WTC11 (cell line): ENCODE results near the gene GNAO1. TPM values are rescaled to one million over a fixed set of nuclear protein-coding genes. Genes with fewer than 3 reads are reported as not detected.

ENCODE experiments used
- ATAC-seq: fragments of 200-7000 bp; cut with Tn5 transposase; 2 replicates; pipeline ENCODE4 v1.10.0; 2021; ENCODE audit warnings: mild to moderate bottlenecking, moderate library complexity
- CTCF ChIA-PET: fragments of 300-600 bp; sonication (Branson Sonifier 250); formaldehyde crosslinking; loops from one replicate; lab custom pipeline; 2021; ENCODE audit warnings: antibody characterized with exemption; lab: Charles Lee
- POLR2A ChIA-PET: fragments of 350-600 bp; sonication (Branson Sonifier 250); formaldehyde crosslinking; loops from one replicate; lab custom pipeline; 2021; ENCODE audit warnings: antibody characterized with exemption; lab: Charles Lee
- DNase-seq: peaks from one replicate; pipeline ENCODE4 v3.0.0; 2021; ENCODE audit warnings: low spot score
- H3K27ac Mint-ChIP-seq: 2 replicates; pipeline ENCODE4 v1.8.0; 2021; ENCODE audit warnings: mixed read lengths
- H3K27me3 Mint-ChIP-seq: 2 replicates; pipeline ENCODE4 v1.8.0; 2021; ENCODE audit warnings: low read depth, mild to moderate bottlenecking, moderate library complexity, mixed read lengths
- H3K36me3 Mint-ChIP-seq: 2 replicates; pipeline ENCODE4 v1.8.0; 2021; ENCODE audit warnings: mixed read lengths
- H3K4me1 Mint-ChIP-seq: 2 replicates; pipeline ENCODE4 v1.8.0; 2022; ENCODE audit warnings: mixed read lengths
- H3K4me3 Mint-ChIP-seq: 2 replicates; pipeline ENCODE4 v1.8.0; 2021; ENCODE audit warnings: mild to moderate bottlenecking, moderate library complexity, mixed read lengths
- H3K9me3 Mint-ChIP-seq: 2 replicates; pipeline ENCODE4 v1.8.0; 2021; ENCODE audit warnings: mixed read lengths
- NFATC4 ChIP-seq: fragments of 250-450 bp; sonication (Bioruptor Pico); IDR thresholded peaks from 2 replicates; pipeline ENCODE4 v1.9.0; 2021; ENCODE audit warnings: mild to moderate bottlenecking
- NFYB ChIP-seq: sonication (generic); formaldehyde crosslinking; conservative IDR thresholded peaks from 2 replicates; pipeline ENCODE4 v1.8.0; 2022; ENCODE audit warnings: low read depth, missing genetic modification reagents
- PRRX2 ChIP-seq: fragments of 250-450 bp; sonication (Bioruptor Pico); IDR thresholded peaks from 2 replicates; pipeline ENCODE4 v1.8.0; 2021; ENCODE audit warnings: mild to moderate bottlenecking
- SMAD3 ChIP-seq: sonication (generic); formaldehyde crosslinking; IDR thresholded peaks from 2 replicates; pipeline ENCODE4 v1.8.0; 2022; ENCODE audit warnings: missing genetic modification reagents, mild to moderate bottlenecking, borderline replicate concordance
- TCF7 ChIP-seq: sonication (generic); formaldehyde crosslinking; IDR thresholded peaks from 2 replicates; pipeline ENCODE4 v1.8.0; 2022; ENCODE audit warnings: mild to moderate bottlenecking, low read depth, missing genetic modification reagents, moderate library complexity
- ZNF219 ChIP-seq: sonication (generic); formaldehyde crosslinking; IDR thresholded peaks from 2 replicates; pipeline ENCODE4 v1.8.0; 2023; ENCODE audit warnings: missing genetic modification reagents, mild to moderate bottlenecking, borderline replicate concordance
- total RNA-seq: library from RNA; stranded (reverse); gene quantifications from 3 replicates; pipeline ENCODE4 v1.2.3, GENCODE V29; 2021
- TF ChIP-seq, protein P1 (sequence below): sonication (generic); formaldehyde crosslinking; IDR thresholded peaks from 2 replicates; pipeline ENCODE4 v1.8.1; 2022; ENCODE audit warnings: low read depth, mild to moderate bottlenecking, moderate library complexity, missing genetic modification reagents, borderline replicate concordance
- TF ChIP-seq, protein P2 (sequence below): sonication (generic); formaldehyde crosslinking; conservative IDR thresholded peaks from 2 replicates; pipeline ENCODE4 v1.8.1; 2023; ENCODE audit warnings: mild to moderate bottlenecking, low read depth, missing genetic modification reagents, moderate library complexity
- TF ChIP-seq, protein P3 (sequence below): sonication (generic); formaldehyde crosslinking; IDR thresholded peaks from 2 replicates; pipeline ENCODE4 v1.8.0; 2023; ENCODE audit warnings: missing genetic modification reagents, mild to moderate bottlenecking, borderline replicate concordance
- TF ChIP-seq, protein P4 (sequence below): fragments of 200-600 bp; IDR thresholded peaks from 2 replicates; pipeline ENCODE4 v1.8.0; 2022; ENCODE audit warnings: antibody characterized with exemption
- TF ChIP-seq, protein P5 (sequence below): sonication (generic); formaldehyde crosslinking; IDR thresholded peaks from 2 replicates; pipeline ENCODE4 v1.8.0; 2022; ENCODE audit warnings: mild to moderate bottlenecking, missing genetic modification reagents

The GNAO1 gene
- total RNA-seq, 1 experiment from 2014 or later: 30.6 TPM

DNA sequence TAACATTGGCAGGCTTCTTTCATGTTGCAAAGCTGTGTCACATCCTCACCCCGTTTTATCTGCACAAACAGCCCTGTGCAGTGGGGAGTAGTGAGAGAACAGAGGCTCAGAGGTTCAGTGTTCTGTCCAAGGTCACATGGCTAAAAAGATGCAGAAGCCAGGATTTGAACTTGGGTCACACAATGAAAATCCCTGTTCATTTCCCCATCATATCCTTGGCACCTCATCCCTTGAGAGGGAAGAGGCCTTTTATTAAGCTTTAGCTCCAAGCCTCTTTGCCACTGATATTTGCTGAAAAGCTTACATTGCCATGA is 127.5 kb downstream of the GNAO1 start (continued):
- TF ChIP-seq, protein P1, sequence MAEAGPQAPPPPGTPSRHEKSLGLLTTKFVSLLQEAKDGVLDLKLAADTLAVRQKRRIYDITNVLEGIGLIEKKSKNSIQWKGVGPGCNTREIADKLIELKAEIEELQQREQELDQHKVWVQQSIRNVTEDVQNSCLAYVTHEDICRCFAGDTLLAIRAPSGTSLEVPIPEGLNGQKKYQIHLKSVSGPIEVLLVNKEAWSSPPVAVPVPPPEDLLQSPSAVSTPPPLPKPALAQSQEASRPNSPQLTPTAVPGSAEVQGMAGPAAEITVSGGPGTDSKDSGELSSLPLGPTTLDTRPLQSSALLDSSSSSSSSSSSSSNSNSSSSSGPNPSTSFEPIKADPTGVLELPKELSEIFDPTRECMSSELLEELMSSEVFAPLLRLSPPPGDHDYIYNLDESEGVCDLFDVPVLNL (CRISPR knock-in tag): no peak
- TF ChIP-seq ZNF219 (CRISPR knock-in tag) (no peak), NFYB (no peak), PRRX2 (no peak), NFATC4 (CRISPR knock-in tag) (no peak), SMAD3 (CRISPR knock-in tag) (no peak)
- TF ChIP-seq, protein P2, sequence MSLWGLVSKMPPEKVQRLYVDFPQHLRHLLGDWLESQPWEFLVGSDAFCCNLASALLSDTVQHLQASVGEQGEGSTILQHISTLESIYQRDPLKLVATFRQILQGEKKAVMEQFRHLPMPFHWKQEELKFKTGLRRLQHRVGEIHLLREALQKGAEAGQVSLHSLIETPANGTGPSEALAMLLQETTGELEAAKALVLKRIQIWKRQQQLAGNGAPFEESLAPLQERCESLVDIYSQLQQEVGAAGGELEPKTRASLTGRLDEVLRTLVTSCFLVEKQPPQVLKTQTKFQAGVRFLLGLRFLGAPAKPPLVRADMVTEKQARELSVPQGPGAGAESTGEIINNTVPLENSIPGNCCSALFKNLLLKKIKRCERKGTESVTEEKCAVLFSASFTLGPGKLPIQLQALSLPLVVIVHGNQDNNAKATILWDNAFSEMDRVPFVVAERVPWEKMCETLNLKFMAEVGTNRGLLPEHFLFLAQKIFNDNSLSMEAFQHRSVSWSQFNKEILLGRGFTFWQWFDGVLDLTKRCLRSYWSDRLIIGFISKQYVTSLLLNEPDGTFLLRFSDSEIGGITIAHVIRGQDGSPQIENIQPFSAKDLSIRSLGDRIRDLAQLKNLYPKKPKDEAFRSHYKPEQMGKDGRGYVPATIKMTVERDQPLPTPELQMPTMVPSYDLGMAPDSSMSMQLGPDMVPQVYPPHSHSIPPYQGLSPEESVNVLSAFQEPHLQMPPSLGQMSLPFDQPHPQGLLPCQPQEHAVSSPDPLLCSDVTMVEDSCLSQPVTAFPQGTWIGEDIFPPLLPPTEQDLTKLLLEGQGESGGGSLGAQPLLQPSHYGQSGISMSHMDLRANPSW: no peak
- TF ChIP-seq, protein P3, sequence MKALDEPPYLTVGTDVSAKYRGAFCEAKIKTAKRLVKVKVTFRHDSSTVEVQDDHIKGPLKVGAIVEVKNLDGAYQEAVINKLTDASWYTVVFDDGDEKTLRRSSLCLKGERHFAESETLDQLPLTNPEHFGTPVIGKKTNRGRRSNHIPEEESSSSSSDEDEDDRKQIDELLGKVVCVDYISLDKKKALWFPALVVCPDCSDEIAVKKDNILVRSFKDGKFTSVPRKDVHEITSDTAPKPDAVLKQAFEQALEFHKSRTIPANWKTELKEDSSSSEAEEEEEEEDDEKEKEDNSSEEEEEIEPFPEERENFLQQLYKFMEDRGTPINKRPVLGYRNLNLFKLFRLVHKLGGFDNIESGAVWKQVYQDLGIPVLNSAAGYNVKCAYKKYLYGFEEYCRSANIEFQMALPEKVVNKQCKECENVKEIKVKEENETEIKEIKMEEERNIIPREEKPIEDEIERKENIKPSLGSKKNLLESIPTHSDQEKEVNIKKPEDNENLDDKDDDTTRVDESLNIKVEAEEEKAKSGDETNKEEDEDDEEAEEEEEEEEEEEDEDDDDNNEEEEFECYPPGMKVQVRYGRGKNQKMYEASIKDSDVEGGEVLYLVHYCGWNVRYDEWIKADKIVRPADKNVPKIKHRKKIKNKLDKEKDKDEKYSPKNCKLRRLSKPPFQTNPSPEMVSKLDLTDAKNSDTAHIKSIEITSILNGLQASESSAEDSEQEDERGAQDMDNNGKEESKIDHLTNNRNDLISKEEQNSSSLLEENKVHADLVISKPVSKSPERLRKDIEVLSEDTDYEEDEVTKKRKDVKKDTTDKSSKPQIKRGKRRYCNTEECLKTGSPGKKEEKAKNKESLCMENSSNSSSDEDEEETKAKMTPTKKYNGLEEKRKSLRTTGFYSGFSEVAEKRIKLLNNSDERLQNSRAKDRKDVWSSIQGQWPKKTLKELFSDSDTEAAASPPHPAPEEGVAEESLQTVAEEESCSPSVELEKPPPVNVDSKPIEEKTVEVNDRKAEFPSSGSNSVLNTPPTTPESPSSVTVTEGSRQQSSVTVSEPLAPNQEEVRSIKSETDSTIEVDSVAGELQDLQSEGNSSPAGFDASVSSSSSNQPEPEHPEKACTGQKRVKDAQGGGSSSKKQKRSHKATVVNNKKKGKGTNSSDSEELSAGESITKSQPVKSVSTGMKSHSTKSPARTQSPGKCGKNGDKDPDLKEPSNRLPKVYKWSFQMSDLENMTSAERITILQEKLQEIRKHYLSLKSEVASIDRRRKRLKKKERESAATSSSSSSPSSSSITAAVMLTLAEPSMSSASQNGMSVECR (CRISPR knock-in tag): no peak
- TF ChIP-seq, protein P4, sequence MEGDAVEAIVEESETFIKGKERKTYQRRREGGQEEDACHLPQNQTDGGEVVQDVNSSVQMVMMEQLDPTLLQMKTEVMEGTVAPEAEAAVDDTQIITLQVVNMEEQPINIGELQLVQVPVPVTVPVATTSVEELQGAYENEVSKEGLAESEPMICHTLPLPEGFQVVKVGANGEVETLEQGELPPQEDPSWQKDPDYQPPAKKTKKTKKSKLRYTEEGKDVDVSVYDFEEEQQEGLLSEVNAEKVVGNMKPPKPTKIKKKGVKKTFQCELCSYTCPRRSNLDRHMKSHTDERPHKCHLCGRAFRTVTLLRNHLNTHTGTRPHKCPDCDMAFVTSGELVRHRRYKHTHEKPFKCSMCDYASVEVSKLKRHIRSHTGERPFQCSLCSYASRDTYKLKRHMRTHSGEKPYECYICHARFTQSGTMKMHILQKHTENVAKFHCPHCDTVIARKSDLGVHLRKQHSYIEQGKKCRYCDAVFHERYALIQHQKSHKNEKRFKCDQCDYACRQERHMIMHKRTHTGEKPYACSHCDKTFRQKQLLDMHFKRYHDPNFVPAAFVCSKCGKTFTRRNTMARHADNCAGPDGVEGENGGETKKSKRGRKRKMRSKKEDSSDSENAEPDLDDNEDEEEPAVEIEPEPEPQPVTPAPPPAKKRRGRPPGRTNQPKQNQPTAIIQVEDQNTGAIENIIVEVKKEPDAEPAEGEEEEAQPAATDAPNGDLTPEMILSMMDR: no peak
- TF ChIP-seq, protein P5, sequence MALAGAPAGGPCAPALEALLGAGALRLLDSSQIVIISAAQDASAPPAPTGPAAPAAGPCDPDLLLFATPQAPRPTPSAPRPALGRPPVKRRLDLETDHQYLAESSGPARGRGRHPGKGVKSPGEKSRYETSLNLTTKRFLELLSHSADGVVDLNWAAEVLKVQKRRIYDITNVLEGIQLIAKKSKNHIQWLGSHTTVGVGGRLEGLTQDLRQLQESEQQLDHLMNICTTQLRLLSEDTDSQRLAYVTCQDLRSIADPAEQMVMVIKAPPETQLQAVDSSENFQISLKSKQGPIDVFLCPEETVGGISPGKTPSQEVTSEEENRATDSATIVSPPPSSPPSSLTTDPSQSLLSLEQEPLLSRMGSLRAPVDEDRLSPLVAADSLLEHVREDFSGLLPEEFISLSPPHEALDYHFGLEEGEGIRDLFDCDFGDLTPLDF: no peak
- TF ChIP-seq, all 79 proteins: peak for 0

DNA sequence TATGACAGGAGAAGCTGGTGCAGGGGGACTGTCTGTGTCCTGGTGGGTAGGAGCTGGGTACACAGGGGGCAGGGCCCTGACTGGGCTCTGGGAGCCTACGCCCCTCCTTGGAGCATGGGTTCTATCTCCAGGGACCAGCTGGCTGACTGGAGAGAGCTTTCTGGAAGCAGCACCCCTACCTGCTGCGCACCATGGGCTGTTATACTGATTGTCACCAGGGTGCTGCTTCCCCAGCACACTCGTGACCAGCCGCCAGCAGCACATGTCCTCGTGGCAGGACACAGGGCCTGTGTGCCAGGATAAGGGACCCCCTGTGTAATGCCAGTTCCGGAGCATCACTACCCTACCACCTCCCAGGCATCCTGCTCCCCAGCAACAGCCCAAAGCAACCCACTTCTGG is 128.1 kb downstream of the GNAO1 start:
- POLR2A ChIA-PET: no interaction called here

More for the DNA sequence above, 128.1 kb downstream of the GNAO1 start:
- no peak overlapping the region for H3K27ac Mint-ChIP-seq
- no peaks in the 10 kb centered on the region for H3K36me3 Mint-ChIP-seq
- no peak for DNase-seq
- no peak for ATAC-seq
- CTCF ChIA-PET: interaction anchor here (1.0 to 4.0 kb wide), 4 partner anchors 36 to 305 kb away, joined by 3 to 17 read pairs (median 9); no protein-coding TSS in a partner anchor
- TF ChIP-seq, protein P2: no peak
- TF ChIP-seq TCF7: no peak
- TF ChIP-seq, protein P1 (CRISPR knock-in tag): no peak
- TF ChIP-seq, all 79 proteins: peak for 0
- no peaks in the 10 kb centered on the region for H3K9me3 Mint-ChIP-seq
- H3K4me3 Mint-ChIP-seq: no peak overlapping the region
- H3K4me1 Mint-ChIP-seq: peaks cover 5% of the 10 kb centered on the region
- peaks cover 9% of the 10 kb centered on the region for H3K27me3 Mint-ChIP-seq
